GM23338 (cell line): ENCODE measurements around the gene SEM1. TPM values are rescaled to one million over a fixed set of nuclear protein-coding genes. Genes with fewer than 3 reads are reported as not detected.

Source experiments
- ATAC-seq: fragments of 200-7000 bp; cut with Tn5 transposase; 3 replicates; pipeline ENCODE4 v1.9.1; 2020
- DNase-seq: peaks from one replicate; pipeline ENCODE4 v3.0.0-alpha.2; 2015; ENCODE audit warnings: low spot score
- H2AFZ ChIP-seq: fragments of 200-600 bp; sonication (generic); 2 replicates; pipeline ENCODE4 v1.8.0; 2016; ENCODE audit warnings: antibody characterized with exemption, mild to moderate bottlenecking, moderate library complexity
- H3F3A ChIP-seq: fragments of 200-600 bp; sonication (generic); replicated peaks from 2 replicates; pipeline ENCODE4 v1.8.0; 2017; ENCODE audit warnings: antibody characterized with exemption, mixed run types, low read depth
- H3K27ac ChIP-seq: fragments of 200-600 bp; sonication (generic); 2 replicates; pipeline ENCODE4 v1.6.1; 2016; ENCODE audit warnings: low read depth
- H3K27me3 ChIP-seq: fragments of 200-600 bp; sonication (generic); 2 replicates; pipeline ENCODE4 v1.8.0; 2016; ENCODE audit warnings: mild to moderate bottlenecking, mixed run types, moderate library complexity; ENCODE audit not compliant: insufficient read depth
- H3K36me3 ChIP-seq: fragments of 200-600 bp; sonication (generic); 2 replicates; pipeline ENCODE4 v1.8.0; 2016; ENCODE audit warnings: mild to moderate bottlenecking; ENCODE audit not compliant: insufficient read depth
- H3K4me1 ChIP-seq: fragments of 200-600 bp; sonication (generic); 2 replicates; pipeline ENCODE4 v1.8.0; 2016; ENCODE audit warnings: mild to moderate bottlenecking, moderate library complexity; ENCODE audit not compliant: insufficient read depth
- H3K4me2 ChIP-seq: fragments of 200-600 bp; sonication (generic); 2 replicates; pipeline ENCODE4 v1.7.1; 2017; ENCODE audit warnings: mixed run types
- H3K4me3 ChIP-seq: fragments of 200-600 bp; sonication (generic); 2 replicates; pipeline ENCODE4 v1.6.1; 2016; ENCODE audit warnings: mixed run types
- H3K79me2 ChIP-seq: fragments of 200-600 bp; sonication (generic); replicated peaks from 2 replicates; pipeline ENCODE4 v1.8.0; 2017; ENCODE audit warnings: mild to moderate bottlenecking; ENCODE audit not compliant: insufficient read depth
- H3K9me2 ChIP-seq: fragments of 200-600 bp; sonication (generic); 2 replicates; pipeline ENCODE4 v1.8.0; 2017; ENCODE audit not compliant: insufficient read depth
- H4K20me1 ChIP-seq: fragments of 200-600 bp; sonication (generic); replicated peaks from 2 replicates; pipeline ENCODE4 v1.8.0; 2017; ENCODE audit warnings: mild to moderate bottlenecking; ENCODE audit not compliant: insufficient read depth
- H3K27ac Mint-ChIP-seq: 2 replicates; pipeline ENCODE4 v1.8.0; 2020; ENCODE audit warnings: inconsistent platforms, mild to moderate bottlenecking, moderate library complexity, mixed read lengths
- H3K27me3 Mint-ChIP-seq: 3 replicates; pipeline ENCODE4 v1.8.0; 2022; ENCODE audit warnings: low read depth, mild to moderate bottlenecking, moderate library complexity, mixed read lengths, inconsistent platforms; ENCODE audit not compliant: insufficient read depth, poor library complexity
- H3K36me3 Mint-ChIP-seq: 3 replicates; pipeline ENCODE4 v1.8.0; 2021; ENCODE audit warnings: low read depth, mild to moderate bottlenecking, inconsistent platforms, moderate library complexity, mixed read lengths
- H3K4me1 Mint-ChIP-seq: 3 replicates; pipeline ENCODE4 v1.8.0; 2020; ENCODE audit warnings: mild to moderate bottlenecking, inconsistent platforms, mixed read lengths
- H3K4me3 Mint-ChIP-seq: 3 replicates; pipeline ENCODE4 v1.8.0; 2021; ENCODE audit warnings: moderate library complexity, mild to moderate bottlenecking, inconsistent platforms, mixed read lengths
- H3K9me3 Mint-ChIP-seq: 3 replicates; pipeline ENCODE4 v1.8.0; 2020; ENCODE audit warnings: moderate library complexity, mild to moderate bottlenecking, inconsistent platforms, mixed read lengths
- CREB1 ChIP-seq: fragments of 250-450 bp; sonication (Bioruptor Pico); IDR thresholded peaks from 2 replicates; pipeline ENCODE4 v1.5.0; 2020; ENCODE audit warnings: low read depth, mild to moderate bottlenecking, moderate library complexity
- ETS1 ChIP-seq: IDR thresholded peaks from 2 replicates; pipeline ENCODE4 v1.6.1; 2016; ENCODE audit warnings: antibody characterized with exemption
- EZH2phosphoT487 ChIP-seq: fragments of 200-600 bp; sonication (generic); IDR thresholded peaks from one replicate; pipeline ENCODE4 v1.8.1; 2018; ENCODE audit warnings: antibody characterized with exemption; ENCODE audit not compliant: unreplicated experiment
- ZNF114 ChIP-seq: fragments of 250-450 bp; sonication (Bioruptor Pico); IDR thresholded peaks from 2 replicates; pipeline ENCODE4 v1.5.0; 2020; ENCODE audit warnings: mild to moderate bottlenecking, moderate library complexity
- ZNF331 ChIP-seq: fragments of 250-450 bp; sonication (Bioruptor Pico); IDR thresholded peaks from 2 replicates; pipeline ENCODE4 v1.5.0; 2020; ENCODE audit warnings: low read depth, mild to moderate bottlenecking, moderate library complexity
- ZNF462 ChIP-seq: fragments of 250-450 bp; sonication (Bioruptor Pico); IDR thresholded peaks from 2 replicates; pipeline ENCODE4 v1.5.0; 2020; ENCODE audit warnings: mild to moderate bottlenecking, moderate library complexity
- polyA plus RNA-seq: library from polyadenylated mRNA; unstranded; fragments of >200 nt; fragmentation: Nextera tagmentation; extraction: Ambion mirVana; gene quantifications from 2 replicates; pipeline ENCODE4 v1.2.1, GENCODE V29; 2016
- total RNA-seq: library from RNA; depleted of rRNA; stranded (reverse); fragments of >200 nt; shearing (Covaris generic); gene quantifications from 2 replicates; pipeline ENCODE4 v1.2.3, GENCODE V29; 2014

The SEM1 gene
- total and polyA plus RNA-seq, 2 experiments from 2014 or later, result 71.7 to 1,042 TPM

DNA sequence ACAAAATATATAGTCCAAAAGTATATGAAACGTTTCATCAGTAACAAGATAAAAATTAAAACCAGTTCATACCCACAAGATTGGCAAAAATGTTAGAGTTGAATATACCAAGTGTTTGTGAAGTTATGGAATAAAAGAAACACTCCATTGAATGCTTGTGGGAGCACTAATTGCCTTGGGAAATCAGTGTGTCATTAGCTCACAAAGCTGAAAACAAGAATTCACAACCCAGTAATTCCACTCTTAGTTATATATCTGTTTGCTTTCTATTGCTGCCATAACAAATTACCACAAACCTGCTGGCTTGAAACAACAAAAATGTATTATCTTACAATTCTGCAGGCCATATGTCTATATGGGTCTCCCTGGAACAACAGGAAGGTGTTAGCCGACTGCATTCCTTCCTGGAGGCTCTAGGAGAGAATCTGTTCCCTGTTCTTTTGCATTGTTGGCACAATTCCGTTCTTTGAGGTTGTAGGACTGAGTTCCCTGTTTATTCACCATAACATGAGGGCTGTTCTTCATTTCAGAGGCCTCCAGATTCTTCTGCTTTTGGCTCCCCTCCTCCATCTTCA lies 45.7 kb downstream of the SEM1 start (continued):
- TF ChIP-seq ZNF462 (CRISPR knock-in tag) (no peak), ZNF114 (CRISPR knock-in tag) (no peak), ZNF331 (CRISPR knock-in tag) (no peak), ETS1 (no peak)

GRCh38 chr7:96663457-96663856 lies 46.2 kb downstream of the SEM1 start:
- peaks cover 4% of the 10 kb centered on the region; the same call in 1 of the 3 replicates for H3K36me3 Mint-ChIP-seq
- no peak overlapping the region for H3K27ac ChIP-seq
- H3F3A ChIP-seq, result no peaks in the 10 kb centered on the region
- H3K79me2 ChIP-seq, result no peaks in the 10 kb centered on the region
- no peak overlapping the region for H3K4me3 ChIP-seq
- H3K4me3 Mint-ChIP-seq, result no peak overlapping the region
- no peaks in the 10 kb centered on the region for H3K9me2 ChIP-seq
- DNase-seq (no peak), ATAC-seq (no peak)
- H3K4me1 Mint-ChIP-seq, result no peaks in the 10 kb centered on the region
- H3K36me3 ChIP-seq, result no peaks in the 10 kb centered on the region
- H3K4me1 ChIP-seq, result no peaks in the 10 kb centered on the region
- H2AFZ ChIP-seq, result no peak overlapping the region
- peaks cover 4% of the 10 kb centered on the region for H3K27me3 Mint-ChIP-seq
- H3K4me2 ChIP-seq, result no peak overlapping the region
- no peaks in the 10 kb centered on the region for H3K27me3 ChIP-seq
- H3K27ac Mint-ChIP-seq, result no peak overlapping the region
- H3K9me3 Mint-ChIP-seq, result no peaks in the 10 kb centered on the region
- no peaks in the 10 kb centered on the region for H4K20me1 ChIP-seq
- TF ChIP-seq ETS1, result no peak
- no peak for TF ChIP-seq ZNF462 (CRISPR knock-in tag)
- no peak for TF ChIP-seq CREB1 (CRISPR knock-in tag)
- no peak for TF ChIP-seq EZH2phosphoT487
